Endothelial cell of umbilical vein (primary cell): ENCODE results near the gene CFAP43.

Experiments
- EZH2 ChIP-seq: IDR thresholded peaks from 2 replicates; pipeline ENCODE4 v1.6.1; 2012; ENCODE audit warnings: borderline replicate concordance, low read depth, mild to moderate bottlenecking, moderate library complexity, low read length, inconsistent platforms; ENCODE audit not compliant: severe bottlenecking
- GATA2 ChIP-seq: IDR thresholded peaks from 2 replicates; pipeline ENCODE4 v1.7.0; 2011; ENCODE audit warnings: low read depth, mild to moderate bottlenecking, moderate library complexity, mixed read lengths, low read length; ENCODE audit not compliant: insufficient read length, insufficient read depth
- MYC ChIP-seq: IDR thresholded peaks from one replicate; pipeline ENCODE4 v1.6.1; 2011; ENCODE audit warnings: mild to moderate bottlenecking, low read depth, low read length
- POLR2A ChIP-seq: IDR thresholded peaks from 2 replicates; pipeline ENCODE4 v1.6.1; 2012; ENCODE audit warnings: low read depth, mild to moderate bottlenecking, control low read depth, low read length
- POLR2AphosphoS5 ChIP-seq: IDR thresholded peaks from 2 replicates; pipeline ENCODE4 v1.6.1; 2012; ENCODE audit warnings: low read depth, mild to moderate bottlenecking, control low read depth, low read length, moderate library complexity; ENCODE audit not compliant: insufficient read depth
- TF ChIP-seq, protein P1 (sequence below): IDR thresholded peaks from 2 replicates; pipeline ENCODE4 v1.6.1; 2011; ENCODE audit not compliant: insufficient read depth, insufficient read length
- TF ChIP-seq, protein P2 (sequence below), 2 donors: IDR thresholded peaks; 1 replicate in 1 of 2; 2 replicates in 1 of 2; pipeline ENCODE4 v1.5.1; 2011; ENCODE audit warnings: low read length in 2 of 2, mild to moderate bottlenecking in 2 of 2, moderate library complexity in 2 of 2, control low read depth in 1 of 2, inconsistent platforms in 1 of 2, low read depth in 1 of 2; ENCODE audit not compliant: insufficient read depth in 1 of 2; ENCODE audit errors: extremely low read depth in 1 of 2

DNA sequence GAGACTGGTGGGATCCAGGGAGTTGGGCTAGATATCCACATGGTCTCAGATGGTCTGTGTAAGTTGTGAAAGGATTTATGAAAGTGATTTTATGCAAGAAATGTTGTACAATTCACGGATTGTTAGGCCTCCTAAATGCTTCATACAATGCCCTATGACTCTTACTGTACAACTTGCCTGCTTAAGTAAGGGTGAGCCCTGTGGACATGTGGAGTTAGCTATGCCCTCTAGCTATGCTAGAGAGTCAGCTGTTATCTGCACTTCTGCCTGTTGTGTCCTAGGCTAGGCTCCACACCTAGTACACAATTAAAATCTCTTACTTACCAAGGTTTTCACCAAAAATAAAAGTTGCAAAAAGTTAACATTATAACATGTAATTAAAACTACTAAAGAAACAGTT, 1.7 kb upstream of the CFAP43 start:
- no peak for TF ChIP-seq POLR2AphosphoS5
- TF ChIP-seq POLR2A, result no peak
- TF ChIP-seq GATA2, result no peak
- TF ChIP-seq, protein P1, sequence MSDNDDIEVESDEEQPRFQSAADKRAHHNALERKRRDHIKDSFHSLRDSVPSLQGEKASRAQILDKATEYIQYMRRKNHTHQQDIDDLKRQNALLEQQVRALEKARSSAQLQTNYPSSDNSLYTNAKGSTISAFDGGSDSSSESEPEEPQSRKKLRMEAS, result no peak
- TF ChIP-seq, protein P2, sequence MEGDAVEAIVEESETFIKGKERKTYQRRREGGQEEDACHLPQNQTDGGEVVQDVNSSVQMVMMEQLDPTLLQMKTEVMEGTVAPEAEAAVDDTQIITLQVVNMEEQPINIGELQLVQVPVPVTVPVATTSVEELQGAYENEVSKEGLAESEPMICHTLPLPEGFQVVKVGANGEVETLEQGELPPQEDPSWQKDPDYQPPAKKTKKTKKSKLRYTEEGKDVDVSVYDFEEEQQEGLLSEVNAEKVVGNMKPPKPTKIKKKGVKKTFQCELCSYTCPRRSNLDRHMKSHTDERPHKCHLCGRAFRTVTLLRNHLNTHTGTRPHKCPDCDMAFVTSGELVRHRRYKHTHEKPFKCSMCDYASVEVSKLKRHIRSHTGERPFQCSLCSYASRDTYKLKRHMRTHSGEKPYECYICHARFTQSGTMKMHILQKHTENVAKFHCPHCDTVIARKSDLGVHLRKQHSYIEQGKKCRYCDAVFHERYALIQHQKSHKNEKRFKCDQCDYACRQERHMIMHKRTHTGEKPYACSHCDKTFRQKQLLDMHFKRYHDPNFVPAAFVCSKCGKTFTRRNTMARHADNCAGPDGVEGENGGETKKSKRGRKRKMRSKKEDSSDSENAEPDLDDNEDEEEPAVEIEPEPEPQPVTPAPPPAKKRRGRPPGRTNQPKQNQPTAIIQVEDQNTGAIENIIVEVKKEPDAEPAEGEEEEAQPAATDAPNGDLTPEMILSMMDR (IDR thresholded peaks at IDR 0.05; ENCODE audit: extremely low read depth in 1 of 2, insufficient read depth in 1 of 2, low read depth in 1 of 2, low read length in 2 of 2), result no peak
- TF ChIP-seq EZH2, result no peak
- TF ChIP-seq MYC, result no peak
